HFF-Myc (cell line): ENCODE measurements around the gene SH3PXD2A.

Experiments
- DNase-seq: peaks from one replicate; pipeline ENCODE4 v3.0.0-alpha.2; 2011; ENCODE audit warnings: low read depth; ENCODE audit errors: extremely low read depth
- H3K4me3 ChIP-seq: replicated peaks from 2 replicates; pipeline ENCODE4 v1.5.1; 2011; ENCODE audit warnings: low read depth, mild to moderate bottlenecking, control low read depth, low read length
- TF ChIP-seq, protein P1 (sequence below): IDR thresholded peaks from 2 replicates; pipeline ENCODE4 v1.5.1; 2012; ENCODE audit warnings: mild to moderate bottlenecking, low read depth, low read length, control low read depth; ENCODE audit errors: missing control alignments

The SH3PXD2A gene

DNA sequence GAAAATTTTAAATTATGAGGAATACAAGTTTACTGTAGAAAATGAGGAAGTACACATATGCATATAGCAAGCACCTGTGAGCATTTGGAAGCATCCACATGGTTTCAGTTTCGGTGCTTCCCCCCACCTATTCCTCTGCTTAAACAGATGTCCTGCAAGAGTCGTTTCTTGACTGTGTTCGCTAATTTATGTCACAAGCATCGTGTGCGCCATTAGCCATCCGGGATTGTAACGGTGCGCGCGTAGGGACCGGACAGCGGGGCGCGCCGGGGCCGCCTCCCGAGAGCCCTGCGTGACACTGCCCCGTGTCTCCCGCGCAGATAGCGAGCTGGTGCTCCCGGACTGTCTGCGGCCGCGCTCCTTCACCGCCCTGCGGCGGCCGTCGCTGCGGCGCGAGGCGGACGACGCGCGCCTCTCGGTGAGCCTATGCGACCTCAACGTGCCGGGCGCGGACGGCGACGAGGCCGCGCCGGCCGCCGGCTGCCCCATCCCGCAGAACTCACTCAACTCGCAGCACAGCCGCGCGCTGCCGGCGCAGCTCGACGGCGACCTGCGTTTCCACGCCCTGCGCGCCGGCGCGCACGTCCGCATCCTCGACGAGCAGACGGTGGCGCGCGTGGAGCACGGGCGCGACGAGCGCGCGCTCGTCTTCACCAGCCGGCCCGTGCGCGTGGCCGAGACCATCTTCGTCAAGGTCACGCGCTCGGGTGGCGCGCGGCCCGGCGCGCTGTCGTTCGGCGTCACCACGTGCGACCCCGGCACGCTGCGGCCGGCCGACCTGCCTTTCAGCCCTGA, 271.0 kb downstream of the SH3PXD2A start:
- no peak for DNase-seq
- H3K4me3 ChIP-seq, result peak overlapping the region; percentile 22; the same call in 1 of the 2 replicates
- TF ChIP-seq, protein P1, sequence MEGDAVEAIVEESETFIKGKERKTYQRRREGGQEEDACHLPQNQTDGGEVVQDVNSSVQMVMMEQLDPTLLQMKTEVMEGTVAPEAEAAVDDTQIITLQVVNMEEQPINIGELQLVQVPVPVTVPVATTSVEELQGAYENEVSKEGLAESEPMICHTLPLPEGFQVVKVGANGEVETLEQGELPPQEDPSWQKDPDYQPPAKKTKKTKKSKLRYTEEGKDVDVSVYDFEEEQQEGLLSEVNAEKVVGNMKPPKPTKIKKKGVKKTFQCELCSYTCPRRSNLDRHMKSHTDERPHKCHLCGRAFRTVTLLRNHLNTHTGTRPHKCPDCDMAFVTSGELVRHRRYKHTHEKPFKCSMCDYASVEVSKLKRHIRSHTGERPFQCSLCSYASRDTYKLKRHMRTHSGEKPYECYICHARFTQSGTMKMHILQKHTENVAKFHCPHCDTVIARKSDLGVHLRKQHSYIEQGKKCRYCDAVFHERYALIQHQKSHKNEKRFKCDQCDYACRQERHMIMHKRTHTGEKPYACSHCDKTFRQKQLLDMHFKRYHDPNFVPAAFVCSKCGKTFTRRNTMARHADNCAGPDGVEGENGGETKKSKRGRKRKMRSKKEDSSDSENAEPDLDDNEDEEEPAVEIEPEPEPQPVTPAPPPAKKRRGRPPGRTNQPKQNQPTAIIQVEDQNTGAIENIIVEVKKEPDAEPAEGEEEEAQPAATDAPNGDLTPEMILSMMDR, result no peak

DNA sequence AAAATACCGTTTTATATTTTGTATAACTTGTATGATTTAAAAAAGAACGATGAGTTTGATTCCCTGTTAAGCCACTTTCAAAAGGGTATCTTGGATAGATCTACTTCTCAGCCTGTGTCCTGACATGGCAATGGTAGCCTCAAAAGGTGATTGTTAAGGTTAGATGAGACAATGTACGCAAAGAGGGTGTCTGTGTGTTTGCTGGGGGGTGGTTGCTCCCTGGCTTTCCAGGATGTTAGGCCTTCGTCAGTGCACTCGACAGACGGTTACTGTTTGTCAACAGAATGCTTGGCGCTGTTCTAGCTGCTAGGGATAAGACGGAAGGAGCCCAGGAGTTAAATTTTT, 271.5 kb downstream of the SH3PXD2A start:
- TF ChIP-seq, protein P1, result no peak
- DNase-seq, result no peak
- H3K4me3 ChIP-seq, result 0 out of 2 replicates have a peak overlapping the region, but pooled peaks have one; percentile 22

DNA sequence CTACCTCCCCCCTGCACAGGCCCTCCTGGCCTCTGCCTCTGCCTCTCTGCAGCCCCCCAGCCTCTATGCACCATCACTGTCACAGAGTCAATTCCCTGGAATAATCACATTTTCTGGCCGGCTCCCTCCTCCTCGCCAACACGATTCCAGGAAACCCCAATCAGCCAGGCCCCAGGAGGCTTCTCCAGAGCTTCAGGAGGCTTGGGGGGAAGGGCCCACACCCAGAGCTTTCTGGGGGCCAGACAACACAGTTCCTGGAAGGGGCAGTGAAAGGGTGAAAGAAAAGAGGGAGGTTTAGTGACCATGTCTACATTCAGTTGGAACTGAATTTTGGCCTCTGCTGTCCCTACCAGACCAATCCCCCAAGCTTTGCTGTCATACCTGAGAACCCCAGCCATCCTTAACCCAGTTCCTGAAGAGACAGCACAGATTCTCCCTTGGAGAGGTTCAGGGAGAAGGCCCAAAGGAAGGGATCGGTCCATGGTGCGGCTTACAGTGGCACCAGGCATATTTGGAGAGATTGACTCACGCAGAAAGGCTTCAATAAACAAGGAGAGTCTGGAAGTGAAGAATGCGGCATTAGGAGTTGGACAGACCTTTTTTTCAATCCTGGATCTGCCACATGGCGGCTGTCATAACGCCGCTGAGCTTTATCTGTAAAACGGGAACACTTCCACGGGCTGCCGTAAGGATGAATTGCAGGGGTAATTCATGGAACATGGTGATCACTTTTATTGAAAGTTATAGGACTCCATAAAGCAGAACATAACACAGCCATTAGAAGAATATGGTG, 272.8 kb downstream of the SH3PXD2A start:
- no peak overlapping the region for H3K4me3 ChIP-seq
- no peak for DNase-seq
- TF ChIP-seq, protein P1, result no peak

DNA sequence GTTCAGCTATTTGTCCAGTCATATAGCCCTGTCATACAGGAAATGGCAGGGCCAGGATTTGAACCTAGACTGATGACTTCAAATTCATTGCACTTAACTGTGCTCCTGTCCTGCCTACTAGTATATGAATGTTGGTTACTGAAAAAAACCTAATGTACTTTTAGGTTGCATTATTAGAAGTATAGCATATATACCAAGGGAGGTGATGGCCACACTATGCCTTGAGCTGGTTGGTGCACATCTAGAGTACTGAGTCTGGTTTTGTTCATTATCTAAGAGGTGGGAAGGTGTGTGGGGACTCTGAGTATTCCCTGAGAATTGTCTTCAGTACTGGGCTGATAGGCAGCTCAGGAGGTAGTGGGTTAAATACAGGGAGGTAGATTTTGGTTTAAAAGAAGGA, 273.9 kb downstream of the SH3PXD2A start:
- DNase-seq, result no peak
- TF ChIP-seq, protein P1, result no peak
- H3K4me3 ChIP-seq, result no peak overlapping the region

DNA sequence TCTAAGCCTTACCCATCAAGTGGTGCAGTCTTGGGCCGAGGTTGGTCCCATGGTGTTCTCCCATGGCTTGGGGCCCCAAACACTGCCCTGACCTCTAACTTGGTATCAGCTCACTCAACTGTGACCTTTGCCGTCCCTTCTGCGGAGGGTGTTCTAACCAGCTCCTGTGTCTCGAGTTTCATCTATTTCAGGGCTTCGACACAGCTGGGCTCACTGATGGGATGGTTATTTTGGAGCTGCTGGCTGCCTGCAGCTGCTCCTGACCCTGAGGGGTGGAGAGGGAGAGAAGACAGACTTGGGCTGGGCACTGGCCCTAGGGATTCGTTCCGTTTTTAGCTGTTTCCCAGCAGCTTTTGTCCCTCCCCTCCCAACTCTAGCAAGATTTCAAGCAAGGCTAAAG, 274.9 kb downstream of the SH3PXD2A start:
- DNase-seq, result no peak
- no peak overlapping the region for H3K4me3 ChIP-seq
- TF ChIP-seq, protein P1, result no peak

DNA sequence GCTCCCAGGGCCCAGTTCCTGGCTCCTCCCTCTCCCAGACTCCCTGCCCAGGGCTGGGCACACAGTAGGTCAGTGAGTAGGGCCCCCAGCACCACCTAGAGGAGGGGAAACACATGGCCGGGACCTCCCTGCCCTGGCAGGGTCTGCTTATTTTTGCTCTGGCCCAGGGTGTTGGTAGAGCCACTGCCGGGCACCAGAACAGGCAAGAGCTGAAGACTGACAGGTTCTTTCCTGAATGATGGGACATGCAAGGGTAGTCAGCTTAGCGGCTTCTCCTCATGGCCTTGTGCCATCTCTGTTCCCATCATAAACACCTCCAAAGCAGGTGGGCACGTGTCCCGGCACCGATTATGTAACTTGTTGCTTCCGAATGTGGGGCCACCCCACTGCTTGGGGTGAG, 275.4 kb downstream of the SH3PXD2A start:
- DNase-seq, result no peak
- H3K4me3 ChIP-seq, result no peak overlapping the region
- TF ChIP-seq, protein P1, result no peak
